Osteocyte (in vitro differentiated cells): ENCODE results near the gene RPS15. TPM values are rescaled to one million over a fixed set of nuclear protein-coding genes. Genes with fewer than 3 reads are reported as not detected.

Experiments used
- DNase-seq: peaks from one replicate; pipeline ENCODE4 v3.0.0; 2021; ENCODE audit warnings: mixed read lengths; ENCODE audit not compliant: unreplicated experiment; ENCODE audit errors: extremely low spot score
- H3K27ac Mint-ChIP-seq: one replicate; pipeline ENCODE4 v1.8.0; 2021; ENCODE audit warnings: mild to moderate bottlenecking, mixed read lengths; ENCODE audit not compliant: unreplicated experiment
- H3K27me3 Mint-ChIP-seq: one replicate; pipeline ENCODE4 v1.8.0; 2021; ENCODE audit warnings: mixed read lengths; ENCODE audit not compliant: unreplicated experiment
- H3K36me3 Mint-ChIP-seq: one replicate; pipeline ENCODE4 v1.8.0; 2021; ENCODE audit warnings: mixed read lengths; ENCODE audit not compliant: unreplicated experiment
- H3K4me1 Mint-ChIP-seq: one replicate; pipeline ENCODE4 v1.8.0; 2021; ENCODE audit warnings: mixed read lengths; ENCODE audit not compliant: unreplicated experiment
- H3K4me3 Mint-ChIP-seq: one replicate; pipeline ENCODE4 v1.8.0; 2021; ENCODE audit warnings: mild to moderate bottlenecking, moderate library complexity, mixed read lengths; ENCODE audit not compliant: unreplicated experiment
- H3K9me3 Mint-ChIP-seq: one replicate; pipeline ENCODE4 v1.8.0; 2021; ENCODE audit warnings: mixed read lengths; ENCODE audit not compliant: unreplicated experiment
- total RNA-seq: library from RNA; stranded (reverse); gene quantifications from 2 replicates; pipeline ENCODE4 v1.2.1, GENCODE V29; 2021
- TF ChIP-seq, protein P1 (sequence below): fragments of 200-600 bp; sonication (generic); IDR thresholded peaks from 2 replicates; pipeline ENCODE4 v1.5.0; 2021; ENCODE audit warnings: antibody characterized with exemption, mild to moderate bottlenecking, moderate library complexity

Gene RPS15
- total RNA-seq, 1 donor from 2014 or later = 932 TPM

DNA sequence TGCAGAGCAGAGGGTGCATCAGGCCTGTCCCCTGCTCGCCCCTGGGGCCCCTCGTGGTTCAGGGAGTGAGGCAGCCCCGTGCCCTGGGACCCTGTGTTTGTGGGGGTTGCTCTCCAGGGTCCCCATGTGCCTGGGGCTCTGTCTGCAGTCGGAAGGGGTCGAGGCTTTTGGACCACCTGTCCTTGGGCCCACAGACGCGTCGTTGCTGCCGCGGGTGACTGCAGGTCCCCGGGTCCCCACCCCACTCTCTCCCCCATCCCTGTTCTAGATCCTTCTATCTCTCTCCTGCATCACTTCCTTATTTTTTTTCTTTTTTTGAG, 50.0 kb downstream of the RPS15 start:
- no peaks in the 10 kb centered on the region for H3K9me3 Mint-ChIP-seq
- H3K27ac Mint-ChIP-seq = no peak overlapping the region
- no peak overlapping the region for H3K4me3 Mint-ChIP-seq

DNA sequence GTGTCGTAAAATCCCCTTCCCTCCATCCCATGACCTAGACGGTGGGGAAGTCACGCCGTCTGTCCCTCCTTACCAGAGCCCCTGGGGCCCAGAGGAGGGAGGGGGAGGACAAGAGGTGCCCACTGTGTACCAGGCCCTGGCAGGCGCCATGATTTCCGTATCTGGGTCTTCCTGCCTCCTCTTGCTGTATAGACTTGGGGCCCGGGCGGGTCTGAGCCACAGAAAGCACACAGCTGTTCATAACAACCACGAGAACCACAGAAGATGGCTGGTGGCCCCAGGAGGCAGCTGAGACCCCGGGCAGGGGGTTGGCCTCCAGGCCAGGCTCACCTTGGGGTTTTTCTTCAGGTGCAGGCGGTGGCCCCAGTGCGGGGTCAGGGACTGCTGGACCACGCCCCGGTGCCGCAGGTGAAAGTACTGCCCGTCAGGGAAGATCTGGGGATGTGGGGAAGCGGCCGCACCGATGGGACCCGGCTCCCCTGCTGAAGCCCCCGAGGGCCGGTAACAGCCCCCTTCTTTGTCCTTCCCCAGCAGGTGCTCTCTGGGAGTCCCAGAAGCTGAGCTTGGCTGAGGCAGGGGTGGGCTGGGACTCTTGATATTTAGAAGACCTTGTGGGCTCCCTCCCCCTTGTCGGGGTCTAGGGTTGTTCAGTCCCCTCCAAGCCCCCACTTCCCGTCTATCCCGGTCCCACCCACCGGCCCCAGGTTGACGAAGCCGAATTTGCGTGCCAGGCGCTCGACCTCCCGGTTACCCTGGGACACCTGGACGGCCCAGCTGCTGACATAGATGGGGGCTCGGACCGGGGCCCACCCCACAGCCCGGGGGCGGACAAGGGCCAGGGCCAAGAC, 51.5 kb downstream of the RPS15 start:
- TF ChIP-seq, protein P1, sequence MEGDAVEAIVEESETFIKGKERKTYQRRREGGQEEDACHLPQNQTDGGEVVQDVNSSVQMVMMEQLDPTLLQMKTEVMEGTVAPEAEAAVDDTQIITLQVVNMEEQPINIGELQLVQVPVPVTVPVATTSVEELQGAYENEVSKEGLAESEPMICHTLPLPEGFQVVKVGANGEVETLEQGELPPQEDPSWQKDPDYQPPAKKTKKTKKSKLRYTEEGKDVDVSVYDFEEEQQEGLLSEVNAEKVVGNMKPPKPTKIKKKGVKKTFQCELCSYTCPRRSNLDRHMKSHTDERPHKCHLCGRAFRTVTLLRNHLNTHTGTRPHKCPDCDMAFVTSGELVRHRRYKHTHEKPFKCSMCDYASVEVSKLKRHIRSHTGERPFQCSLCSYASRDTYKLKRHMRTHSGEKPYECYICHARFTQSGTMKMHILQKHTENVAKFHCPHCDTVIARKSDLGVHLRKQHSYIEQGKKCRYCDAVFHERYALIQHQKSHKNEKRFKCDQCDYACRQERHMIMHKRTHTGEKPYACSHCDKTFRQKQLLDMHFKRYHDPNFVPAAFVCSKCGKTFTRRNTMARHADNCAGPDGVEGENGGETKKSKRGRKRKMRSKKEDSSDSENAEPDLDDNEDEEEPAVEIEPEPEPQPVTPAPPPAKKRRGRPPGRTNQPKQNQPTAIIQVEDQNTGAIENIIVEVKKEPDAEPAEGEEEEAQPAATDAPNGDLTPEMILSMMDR = no peak

More for the DNA sequence above, 50.0 kb downstream of the RPS15 start:
- Mint-ChIP-seq H3K4me1 (peaks cover 10% of the 10 kb centered on the region), H3K36me3 (no peaks in the 10 kb centered on the region), H3K27me3 (peaks cover 9% of the 10 kb centered on the region)
- TF ChIP-seq, protein P1 = no peak
- DNase-seq = no peak

More for the DNA sequence above, 51.5 kb downstream of the RPS15 start:
- Mint-ChIP-seq H3K36me3 (no peaks in the 10 kb centered on the region), H3K9me3 (no peaks in the 10 kb centered on the region), H3K4me3 (peak overlapping the region; percentile 60), H3K4me1 (peaks cover 10% of the 10 kb centered on the region), H3K27me3 (peaks cover 9% of the 10 kb centered on the region), H3K27ac (no peak overlapping the region)
- DNase-seq = no peak

Other genes with a start within 250 kb of the RPS15 start
- gene STK11, start 232.6 kb upstream of the RPS15 start, total RNA-seq = 60.8 and 61.3 TPM in 2 replicates
- gene CBARP, start 200.4 kb upstream of the RPS15 start, total RNA-seq = 6.9 and 7.0 TPM in 2 replicates
- 167 and 172 TPM in 2 replicates for gene ATP5F1D, start 196.6 kb upstream of the RPS15 start, total RNA-seq
- 98.1 and 103 TPM in 2 replicates for gene MIDN, start 189.8 kb upstream of the RPS15 start, total RNA-seq
- gene CIRBP, start 169.1 kb upstream of the RPS15 start, total RNA-seq = 401 and 408 TPM in 2 replicates
- 35.3 and 35.8 TPM in 2 replicates for gene FAM174C, start 162.9 kb upstream of the RPS15 start, total RNA-seq
- 3.8 and 4.2 TPM in 2 replicates for gene EFNA2, start 152.5 kb upstream of the RPS15 start, total RNA-seq
- 71.7 and 74.4 TPM in 2 replicates for gene NDUFS7, start 54.5 kb upstream of the RPS15 start, total RNA-seq
- gene GAMT, start 36.9 kb upstream of the RPS15 start, total RNA-seq = 31.2 and 35.3 TPM in 2 replicates
- gene DAZAP1, start 30.8 kb upstream of the RPS15 start, total RNA-seq = 91.0 and 101 TPM in 2 replicates
- 1.2 and 1.5 TPM in 2 replicates for gene APC2, start 11.7 kb downstream of the RPS15 start, total RNA-seq
- 38.0 and 38.9 TPM in 2 replicates for gene C19orf25, start 40.8 kb downstream of the RPS15 start, total RNA-seq
- 3.2 and 5.7 TPM in 2 replicates for gene PCSK4, start 52.0 kb downstream of the RPS15 start, total RNA-seq
- gene REEP6, start 52.8 kb downstream of the RPS15 start, total RNA-seq = 4.1 and 4.4 TPM in 2 replicates
- gene ADAMTSL5, start 74.6 kb downstream of the RPS15 start, total RNA-seq = 4.4 and 6.4 TPM in 2 replicates
- gene PLK5, start 85.7 kb downstream of the RPS15 start, total RNA-seq = 0.54 TPM in 1 of 2 replicates, not detected in the other
- 65.5 and 67.5 TPM in 2 replicates for gene MEX3D, start 129.9 kb downstream of the RPS15 start, total RNA-seq
- gene MBD3, start 154.5 kb downstream of the RPS15 start, total RNA-seq = 96.3 and 101 TPM in 2 replicates
- 203 and 206 TPM in 2 replicates for gene UQCR11, start 167.1 kb downstream of the RPS15 start, total RNA-seq
- 180 and 189 TPM in 2 replicates for gene TCF3, start 214.2 kb downstream of the RPS15 start, total RNA-seq